NCI-H524 (cell line): Measurements from ENCODE around the gene PRPF19.

Source experiments
- DNase-seq, 2 experiments: peaks; one replicate each; lab custom pipeline; 2025; lab: John Stamatoyannopoulos, UW

The PRPF19 gene

DNA sequence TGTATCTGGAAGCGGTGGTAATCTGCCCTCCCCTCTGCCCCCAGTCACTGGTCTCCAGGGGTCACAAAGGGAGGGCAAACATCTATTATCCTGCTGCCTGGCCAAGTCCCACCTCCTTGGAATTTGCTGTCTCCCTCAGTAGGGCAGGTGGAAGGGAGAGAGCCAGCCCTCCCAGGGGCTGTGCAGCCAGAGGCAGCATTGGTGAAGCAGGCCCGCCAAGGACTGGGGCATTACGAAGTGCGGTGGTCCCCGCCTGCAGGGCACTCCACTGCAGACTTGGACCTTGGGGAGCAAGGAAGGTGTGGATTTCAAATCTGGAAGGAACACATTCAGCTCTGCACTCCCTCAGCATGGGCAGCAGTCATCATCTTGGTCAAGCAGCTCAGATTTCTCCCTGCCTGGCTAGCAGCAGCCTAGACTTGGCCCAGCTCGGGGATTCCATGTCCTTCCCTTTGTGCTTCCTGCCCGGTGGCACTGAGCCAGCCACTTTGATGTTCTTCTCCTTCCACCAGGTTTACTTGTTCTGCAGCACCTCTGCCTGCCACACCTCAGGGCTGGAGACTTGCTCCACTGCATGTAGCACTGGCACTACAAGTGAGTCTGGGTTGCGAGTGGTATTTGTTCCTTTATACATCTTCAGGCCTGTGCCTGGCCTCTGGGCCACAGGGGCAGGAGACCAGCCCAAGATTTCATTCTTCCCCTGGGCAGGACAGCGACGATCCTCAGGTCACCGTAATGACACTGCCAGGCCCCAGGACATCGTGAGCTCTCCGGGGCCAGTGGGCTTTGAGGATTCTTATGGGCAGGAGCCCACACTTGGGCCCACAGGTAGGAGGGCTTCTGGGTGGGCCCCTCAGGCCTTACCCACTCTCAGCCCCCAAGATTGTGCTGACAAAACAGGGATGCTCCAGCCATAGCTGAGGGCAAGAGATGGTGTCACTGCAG lies 31.7 kb downstream of the PRPF19 start:
- DNase-seq, result no peak

DNA sequence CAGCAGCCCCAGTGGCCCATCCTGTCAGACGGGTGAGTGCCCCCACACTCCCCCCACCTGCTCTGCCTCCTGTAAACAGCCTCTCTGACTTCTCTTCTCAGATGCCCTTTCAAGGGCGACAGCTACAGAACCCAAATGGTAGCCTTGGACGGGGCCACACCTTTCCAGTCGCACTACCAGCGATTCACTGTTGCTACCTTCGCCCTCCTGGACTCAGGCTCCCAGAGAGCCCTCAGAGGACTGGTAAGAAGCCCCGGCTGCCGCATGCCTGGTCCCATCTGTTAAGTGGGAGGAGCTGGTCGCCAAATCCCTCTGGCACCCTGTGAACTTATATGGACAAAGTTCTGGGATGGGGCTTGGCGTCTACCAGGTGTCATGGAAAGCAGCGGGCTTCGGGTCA lies 32.9 kb downstream of the PRPF19 start:
- DNase-seq, result peak; percentile 35 to 74

DNA sequence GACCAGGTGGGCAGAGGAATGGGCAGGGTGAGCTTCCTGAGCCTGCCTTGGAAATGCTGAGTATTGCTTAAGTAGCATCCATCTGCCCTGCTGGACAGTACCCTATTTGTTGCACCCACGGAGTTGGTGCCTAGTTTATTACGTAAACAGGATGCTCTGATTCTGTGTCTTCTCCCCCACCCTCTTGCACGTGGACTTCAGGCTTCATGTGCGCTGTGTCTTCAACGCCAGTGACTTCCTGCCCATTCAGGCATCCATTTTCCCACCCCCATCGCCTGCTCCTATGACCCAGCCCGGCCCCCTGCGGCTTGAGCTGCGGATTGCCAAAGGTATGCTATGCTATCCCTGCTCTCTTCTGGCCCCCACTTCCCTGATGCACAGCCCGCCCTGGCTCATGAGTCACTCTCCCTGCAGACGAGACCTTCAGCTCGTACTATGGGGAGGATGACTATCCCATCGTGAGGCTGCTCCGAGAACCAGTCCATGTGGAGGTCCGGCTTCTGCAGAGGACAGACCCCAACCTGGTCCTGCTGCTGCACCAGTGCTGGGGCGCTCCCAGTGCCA lies 33.3 kb downstream of the PRPF19 start:
- DNase-seq, result no peak

DNA sequence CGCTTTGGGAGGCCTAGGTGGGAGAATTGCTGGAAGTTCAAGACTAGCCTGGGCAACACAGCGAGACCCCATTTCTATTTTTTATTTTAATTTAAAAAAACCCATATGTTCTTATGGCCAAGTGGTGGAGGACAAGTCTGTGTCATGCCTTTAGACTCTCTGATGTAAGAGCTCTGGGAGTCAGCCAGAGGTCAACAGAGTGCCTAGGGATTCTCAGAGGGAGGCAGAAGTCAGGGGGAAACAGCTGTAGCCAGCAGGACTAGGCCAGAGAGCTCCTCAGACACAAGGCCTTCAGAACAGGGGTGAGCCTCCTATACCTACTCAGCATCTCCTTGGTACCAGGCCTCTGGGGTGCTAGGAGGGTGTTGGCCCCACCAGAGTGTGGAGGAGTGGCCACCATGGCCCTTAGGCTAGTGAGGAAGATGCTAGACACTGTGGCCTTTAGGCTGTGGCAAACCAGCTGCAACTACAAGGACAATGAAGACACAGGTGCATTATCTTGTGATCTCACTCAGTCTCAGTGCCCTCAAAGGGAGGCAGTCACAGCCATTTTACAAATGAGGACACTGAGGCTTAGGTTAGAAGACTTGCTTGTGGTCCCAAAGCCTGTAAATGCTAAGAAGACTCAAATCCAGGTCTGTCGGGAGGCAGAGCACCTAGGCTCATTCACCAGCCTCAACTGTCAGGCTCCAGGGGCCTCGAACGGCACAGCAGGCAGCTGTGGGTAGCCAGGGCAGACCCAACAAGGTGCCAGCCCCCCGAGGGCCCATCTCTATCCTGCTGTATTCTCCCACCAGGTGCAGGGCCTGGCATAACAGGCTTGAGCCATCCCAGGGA lies 34.0 kb downstream of the PRPF19 start:
- no peak for DNase-seq

DNA sequence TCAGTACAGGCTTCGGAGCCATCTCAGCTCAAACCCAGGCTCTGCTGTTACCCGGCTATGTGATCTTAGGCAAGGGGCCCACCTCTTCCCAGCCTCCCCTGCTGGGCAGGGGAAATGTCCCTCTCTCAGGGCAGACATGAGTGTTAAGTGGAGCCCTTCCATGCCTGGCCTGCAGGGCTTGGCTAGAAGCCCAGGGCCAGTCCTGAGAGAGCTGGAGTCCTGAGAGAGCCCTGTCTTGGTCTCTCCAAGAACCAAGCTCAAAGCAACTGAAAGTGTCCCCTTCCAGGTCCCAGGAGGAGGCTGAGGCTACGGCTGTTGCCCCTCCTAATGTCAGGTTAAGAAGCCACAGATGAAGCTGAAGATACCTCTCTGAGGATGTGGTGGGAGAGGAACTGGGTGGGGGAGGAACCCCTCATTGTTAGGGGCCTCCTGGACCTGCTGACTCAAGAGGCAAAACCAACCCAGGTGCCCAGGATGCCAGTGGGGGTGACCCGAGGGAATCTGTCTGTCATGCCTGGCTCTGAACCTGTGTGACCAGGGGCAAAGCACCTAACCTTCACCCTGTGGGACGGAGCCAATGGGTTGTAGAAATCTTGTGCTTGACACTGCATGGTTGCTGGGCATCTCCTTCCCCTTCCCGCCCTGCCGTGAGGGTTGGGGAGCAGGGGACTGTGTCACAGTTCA lies 34.9 kb downstream of the PRPF19 start:
- no peak for DNase-seq

DNA sequence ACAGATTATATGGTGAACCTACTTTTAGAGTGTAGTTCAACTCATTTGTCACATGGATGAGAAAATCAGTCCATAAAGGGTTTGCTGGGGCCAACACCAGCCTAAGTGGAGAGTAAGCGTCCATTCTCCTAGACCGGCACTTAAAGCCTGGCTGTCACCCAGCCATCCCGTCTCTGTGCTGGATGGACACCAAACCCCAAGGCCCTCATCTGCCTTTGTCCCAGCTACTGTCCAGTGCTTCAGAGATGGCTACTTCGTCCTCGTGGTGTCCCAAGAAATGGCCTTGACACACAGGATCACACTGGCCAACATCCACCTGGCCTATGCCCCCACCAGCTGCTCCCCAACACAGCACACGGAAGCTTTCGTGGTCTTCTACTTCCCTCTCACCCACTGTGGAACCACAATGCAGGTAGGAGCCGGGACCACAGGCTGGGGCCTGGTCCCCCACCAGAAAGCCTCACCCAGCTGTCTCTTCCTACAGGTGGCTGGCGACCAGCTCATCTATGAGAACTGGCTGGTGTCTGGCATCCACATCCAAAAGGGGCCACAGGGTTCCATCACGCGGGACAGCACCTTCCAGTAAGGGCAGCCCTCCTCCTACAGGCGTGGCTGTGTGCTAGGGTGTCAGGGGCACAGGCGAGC lies 35.5 kb downstream of the PRPF19 start:
- no peak for DNase-seq

DNA sequence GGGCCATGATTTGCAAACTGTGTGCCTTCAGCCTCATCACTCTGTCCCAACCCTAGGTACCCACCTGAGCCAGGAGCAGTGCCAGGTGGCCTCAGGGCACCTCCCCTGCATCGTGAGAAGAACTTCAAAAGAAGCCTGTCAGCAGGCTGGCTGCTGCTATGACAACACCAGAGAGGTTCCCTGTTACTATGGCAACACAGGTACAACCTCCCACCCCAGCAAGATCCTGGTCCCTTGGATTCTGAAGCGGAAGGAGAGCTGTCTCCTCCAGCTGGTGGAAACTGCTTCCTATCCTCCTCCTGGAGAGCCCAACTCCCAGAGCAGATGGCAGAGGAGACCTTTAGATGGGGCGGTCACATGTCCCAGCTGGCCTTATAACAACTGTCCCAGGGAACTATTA lies 36.1 kb downstream of the PRPF19 start:
- peak; percentile 52 to 88 for DNase-seq

DNA sequence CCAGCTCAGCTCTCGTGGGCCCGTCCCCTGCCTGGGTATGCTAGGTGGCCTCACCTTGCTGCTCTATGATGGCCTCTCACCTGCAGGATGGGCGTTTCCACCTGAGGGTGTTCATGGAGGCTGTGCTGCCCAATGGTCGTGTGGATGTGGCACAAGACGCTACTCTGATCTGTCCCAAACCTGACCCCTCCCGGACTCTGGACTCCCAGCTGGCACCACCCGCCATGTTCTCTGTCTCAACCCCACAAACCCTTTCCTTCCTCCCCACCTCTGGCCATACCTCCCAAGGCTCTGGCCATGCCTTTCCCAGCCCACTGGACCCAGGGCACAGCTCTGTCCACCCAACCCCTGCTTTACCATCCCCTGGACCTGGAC lies 36.9 kb downstream of the PRPF19 start:
- DNase-seq, result no peak

DNA sequence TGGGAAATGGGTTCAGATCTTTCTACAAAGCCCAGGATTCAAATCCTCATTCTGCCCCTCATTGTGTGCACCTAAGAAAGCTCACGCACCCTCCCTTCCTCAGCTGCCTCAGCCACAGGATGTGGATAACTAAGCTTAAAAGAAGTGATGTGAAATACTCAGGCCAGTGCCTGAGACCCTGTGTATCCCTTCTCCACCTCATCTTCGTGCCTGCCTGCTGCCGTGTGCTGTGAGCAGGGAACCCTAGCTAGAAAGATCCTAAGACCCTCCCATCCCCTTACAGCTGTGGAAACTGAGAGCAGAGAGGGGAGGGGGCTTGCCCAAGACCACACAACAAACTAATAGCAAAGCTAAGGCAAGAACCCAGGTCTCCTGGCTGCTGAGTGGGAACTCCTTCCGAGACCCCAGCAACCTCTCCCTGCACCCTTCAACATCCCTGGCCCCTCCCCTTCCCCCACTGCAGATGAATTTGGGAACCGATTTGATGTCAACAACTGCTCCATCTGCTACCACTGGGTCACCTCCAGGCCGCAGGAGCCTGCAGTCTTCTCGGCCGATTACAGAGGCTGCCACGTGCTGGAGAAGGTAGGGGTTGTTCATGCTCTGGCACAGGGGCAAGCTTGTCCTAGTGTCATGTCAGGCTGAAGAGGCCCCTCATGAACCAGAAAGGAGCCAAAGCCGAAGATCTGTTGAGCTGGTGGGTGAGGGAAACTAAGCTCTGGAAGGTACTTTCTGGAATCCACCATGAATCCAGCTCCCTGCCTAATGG lies 37.5 kb downstream of the PRPF19 start:
- peak in 1 of 2 experiments; percentile 36 for DNase-seq

DNA sequence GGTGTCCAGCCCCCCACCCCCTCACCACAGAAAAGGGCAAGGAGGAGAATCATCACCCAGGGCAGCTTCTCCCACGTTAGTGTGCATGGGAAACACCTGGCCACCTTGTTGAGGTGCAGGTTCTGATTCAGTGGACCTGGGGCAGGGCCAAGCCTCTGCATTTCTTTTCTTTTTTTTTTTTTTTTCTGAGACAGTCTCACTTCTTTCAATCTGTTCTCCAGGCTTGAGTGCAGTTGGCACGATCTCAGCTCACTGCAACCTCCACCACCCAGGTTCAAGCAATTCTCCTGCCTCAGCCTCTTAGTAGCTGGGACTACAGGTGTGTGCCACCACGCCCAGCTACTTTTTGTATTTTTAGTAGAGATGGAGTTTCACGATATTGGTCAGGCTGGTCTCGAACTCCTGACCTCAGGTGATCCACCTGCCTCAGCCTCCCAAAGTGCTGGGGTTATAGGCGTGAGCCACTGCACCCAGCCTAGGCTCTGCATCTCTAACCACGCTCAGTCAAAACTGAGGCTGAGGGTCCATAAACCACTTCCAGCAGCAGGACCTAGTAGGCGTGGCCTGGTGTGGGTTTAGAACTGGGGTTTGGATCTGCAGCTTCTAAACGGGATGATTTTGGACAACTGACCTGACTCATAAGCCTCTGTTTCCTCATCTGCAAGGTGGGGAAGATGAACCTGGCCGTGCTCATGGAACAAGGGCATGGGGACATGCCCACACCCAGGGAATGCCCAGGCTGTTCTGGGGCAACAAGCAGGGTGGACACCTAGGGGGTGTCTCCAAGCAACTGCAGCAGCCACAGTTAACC lies 38.3 kb downstream of the PRPF19 start:
- DNase-seq, result no peak

DNA sequence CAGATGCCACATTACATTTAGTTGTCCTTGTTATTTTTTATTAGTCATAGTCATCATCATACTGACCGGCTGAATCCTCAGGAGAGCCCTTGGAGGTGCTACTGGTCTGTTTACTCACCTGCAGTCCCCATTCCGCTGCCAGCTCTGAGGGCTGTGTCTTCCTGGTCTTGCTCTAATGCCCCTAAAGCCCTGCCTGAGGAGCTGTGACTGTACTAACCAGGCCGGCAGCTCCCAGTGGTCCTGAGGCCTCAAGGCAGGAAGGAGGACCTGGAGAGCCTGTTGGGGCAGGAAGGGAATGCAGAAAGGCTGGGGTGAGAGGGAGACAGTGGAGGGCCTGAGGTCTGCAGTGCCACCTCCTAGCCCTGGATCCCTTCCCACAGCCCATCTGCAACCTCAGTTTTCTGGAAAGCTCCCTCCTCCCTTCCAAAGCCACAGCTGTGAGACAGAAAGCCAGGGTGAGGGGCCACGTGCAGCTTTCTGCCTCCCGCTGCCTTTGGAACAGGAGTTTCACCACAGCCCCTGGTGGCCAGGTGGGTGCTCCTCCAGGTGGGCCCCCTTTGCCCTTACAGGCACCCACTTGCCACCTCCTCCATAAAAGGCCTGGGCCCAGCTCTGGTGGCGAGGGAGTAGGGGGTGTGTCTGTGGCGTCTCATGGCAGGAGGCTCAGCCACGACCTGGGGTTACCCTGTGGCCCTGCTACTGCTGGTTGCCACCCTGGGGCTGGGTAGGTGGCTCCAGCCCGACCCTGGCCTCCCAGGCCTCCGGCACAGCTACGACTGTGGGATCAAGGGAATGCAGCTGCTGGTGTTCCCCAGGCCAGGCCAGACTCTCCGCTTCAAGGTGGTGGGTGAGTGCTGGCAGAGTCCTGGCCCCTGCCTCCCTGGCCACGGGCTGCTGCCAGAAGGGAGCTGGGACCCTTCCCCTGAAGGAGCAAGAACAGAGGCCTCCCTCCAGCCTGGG lies 39.2 kb downstream of the PRPF19 start, which contains the start of gene ZP1:
TSS of gene ZP1 (plus strand) at position 632 of the 960 bp plus-strand sequence. CDS start at position 652, 20 bp downstream.
- no peak for DNase-seq

DNA sequence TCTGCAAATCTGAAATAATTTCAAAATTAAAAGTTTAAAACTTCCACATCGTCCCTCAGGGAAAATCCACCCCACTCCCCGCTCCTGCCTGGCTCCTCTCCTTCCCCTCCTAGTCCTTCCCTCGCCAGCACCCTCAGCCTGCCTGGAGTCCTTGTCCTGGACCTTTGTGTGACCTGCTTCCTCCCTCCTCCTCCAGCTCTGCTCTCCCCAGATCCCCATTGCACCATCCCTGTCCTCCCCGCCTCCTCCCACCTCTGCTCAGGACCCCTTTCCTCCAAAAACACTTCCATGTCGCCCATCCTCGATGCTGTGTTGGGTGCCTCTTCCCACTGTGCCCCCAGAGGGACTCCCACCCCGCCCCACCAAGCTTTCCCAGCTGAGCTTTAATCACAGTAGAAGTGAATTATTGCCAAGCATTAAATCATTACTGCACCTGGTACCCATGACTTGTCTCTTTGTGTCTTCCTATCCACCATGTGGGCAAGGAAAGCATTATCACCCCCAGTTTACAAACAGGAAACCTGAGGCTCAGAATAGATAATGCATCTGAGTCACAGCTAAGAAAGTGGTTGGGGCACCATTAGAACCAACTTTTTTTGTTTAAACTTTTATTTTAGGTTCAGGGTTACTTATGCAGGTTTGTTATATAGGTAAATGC lies 41.4 kb downstream of the PRPF19 start:
- no peak for DNase-seq

DNA sequence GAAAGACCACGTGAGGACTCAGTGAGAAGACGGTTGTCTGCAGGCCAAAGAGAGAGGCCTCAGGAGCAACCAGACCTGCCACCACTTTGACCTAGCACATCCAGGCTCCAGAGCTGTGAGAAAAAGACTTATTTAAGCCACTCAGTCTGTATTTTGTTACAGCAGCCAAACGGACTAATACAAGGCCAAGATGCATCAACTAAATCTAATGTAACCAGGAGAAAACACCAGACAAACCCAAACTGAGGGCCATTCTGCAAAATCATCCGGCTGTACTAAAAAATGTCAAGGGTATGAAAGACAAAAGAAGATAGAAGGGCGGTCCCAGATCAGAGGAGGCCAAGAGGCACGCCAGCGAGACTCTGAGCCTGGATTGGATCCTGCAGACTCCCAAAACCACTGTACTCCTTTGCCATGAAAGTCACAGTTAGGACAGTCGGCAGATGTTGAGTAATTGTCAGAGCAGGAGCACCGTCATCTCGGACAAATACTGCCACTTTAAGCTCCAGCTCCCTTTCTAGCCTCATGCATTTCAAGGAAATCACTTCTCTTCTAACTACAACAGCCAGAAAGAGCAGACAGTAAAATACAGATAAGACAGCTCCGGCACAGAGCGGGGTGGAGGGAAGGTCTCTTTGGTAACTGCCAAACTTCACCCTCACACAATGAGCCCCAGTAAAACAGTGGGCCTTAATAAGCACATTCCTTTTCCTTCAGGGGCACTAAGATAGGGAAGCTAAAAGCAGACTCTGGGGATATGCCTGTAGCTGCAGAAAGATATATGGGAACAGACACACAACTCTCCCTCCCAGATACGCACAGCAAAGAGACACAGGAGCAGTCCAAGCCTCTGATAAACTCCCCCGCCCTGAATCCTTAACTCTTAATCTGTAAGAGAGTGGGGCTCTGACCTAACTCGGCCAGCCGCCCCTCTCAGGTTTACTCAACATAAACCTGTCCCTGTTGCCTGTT lies 42.5 kb downstream of the PRPF19 start:
- no peak for DNase-seq

DNA sequence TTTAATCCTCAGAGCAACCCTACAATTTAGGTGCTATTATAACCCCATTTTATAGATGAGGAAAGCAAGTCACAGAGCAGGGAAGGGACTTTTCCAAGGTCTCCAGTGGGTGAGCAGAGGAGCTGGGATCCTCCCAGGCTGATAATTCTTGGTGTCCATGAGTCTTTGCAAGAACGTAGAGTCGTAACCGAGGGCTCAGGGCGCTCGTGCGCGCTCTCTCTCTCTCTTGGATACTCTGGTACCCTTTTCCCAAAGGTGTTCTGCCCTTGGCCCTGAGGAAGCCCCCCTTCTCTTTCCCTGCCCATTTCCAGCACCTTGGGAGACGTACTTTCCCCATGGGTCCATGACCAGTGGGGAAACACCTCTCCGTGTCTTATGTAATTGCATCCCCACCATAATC lies 44.2 kb downstream of the PRPF19 start:
- DNase-seq, result no peak

DNA sequence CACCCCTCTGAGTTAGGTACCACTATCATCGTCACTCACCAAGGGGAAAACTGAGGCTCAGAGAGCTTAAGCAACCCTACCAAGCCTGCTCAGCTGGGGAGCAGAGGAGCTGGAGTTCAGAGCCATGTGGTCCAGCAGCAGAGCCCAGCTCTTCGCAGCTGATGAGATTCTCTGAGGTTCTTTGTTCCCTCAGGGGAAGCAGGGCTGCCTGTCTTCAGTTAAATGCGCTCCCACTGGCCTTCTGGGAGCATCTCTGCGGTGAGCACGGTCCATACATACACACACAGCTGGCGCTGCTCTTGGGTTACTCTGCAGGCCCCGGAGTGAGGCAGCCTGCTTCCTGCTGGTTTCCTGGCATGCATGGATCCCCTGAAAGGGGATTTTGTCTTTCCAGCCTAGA lies 45.4 kb downstream of the PRPF19 start:
- DNase-seq, result peak in 1 of 2 experiments; percentile 31

DNA sequence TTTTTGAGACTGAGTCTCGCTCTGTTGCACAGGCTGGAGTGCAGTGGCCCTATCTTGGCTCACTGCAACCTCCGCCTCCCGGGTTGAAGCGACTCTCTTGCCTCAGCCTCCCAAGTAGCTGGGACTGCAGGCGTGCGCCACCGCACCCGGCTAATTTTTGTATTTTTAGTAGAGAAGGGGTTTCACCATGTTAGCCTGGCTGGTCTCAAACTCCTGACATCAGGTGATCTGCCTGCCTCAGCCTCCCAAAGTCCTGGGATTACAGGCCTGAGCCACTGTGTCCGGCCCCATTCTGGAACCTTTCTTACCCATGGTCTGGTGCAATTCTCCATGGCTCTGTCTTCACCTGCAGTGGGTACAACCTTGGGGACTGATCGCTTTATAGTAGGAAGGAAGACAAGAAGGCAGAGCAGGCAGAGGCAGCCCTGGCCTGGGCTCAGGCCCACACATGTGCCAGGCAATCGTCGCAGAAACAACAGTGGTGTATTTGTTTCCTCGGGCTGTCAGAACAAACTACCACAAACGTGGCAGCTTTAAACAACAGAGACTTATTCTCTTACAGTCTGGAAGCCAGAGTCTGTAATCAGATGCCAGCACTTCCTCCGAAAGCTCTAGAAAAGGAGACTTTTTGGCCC lies 46.7 kb downstream of the PRPF19 start:
- no peak for DNase-seq
